ENCODE results near the gene ZNF423. TPM values are rescaled to one million over a fixed set of nuclear protein-coding genes. Genes with fewer than 3 reads are reported as not detected.

The ZNF423 gene
- total and polyA plus RNA-seq, 2 of the 13 experiments (the other 11 are each of a cell fraction or from before 2014, with no cell fraction given): 0.07 to 0.31 TPM

- intact Hi-C loops (cut with micrococcal nuclease; ENCODE audit: unreplicated experiment): no loop called here
- Histone ChIP-seq H3K4me1 (ENCODE audit: insufficient read depth, low read length) (no peaks in the 10 kb centered on the region), H3K9ac (ENCODE audit: insufficient read depth, low read depth, low read length) (no peak overlapping the region), H3K9me3 (ENCODE audit: low read length) (no peaks in the 10 kb centered on the region), H2AFZ (ENCODE audit: low read length) (no peak overlapping the region), H3K27me3 (ENCODE audit: control insufficient read depth in 1 of 2, insufficient read depth in 2 of 2, low read length in 2 of 2) (peaks cover 0 to 11% of the 10 kb centered on the region in 2 experiments; a peak in 1 of 5 replicates), H3K36me3 (replicated peaks in 1 of 2; ENCODE audit: control insufficient read depth in 1 of 2, insufficient read depth in 2 of 2, low read length in 2 of 2) (no peaks in the 10 kb centered on the region), H3K4me2 (ENCODE audit: low read depth, low read length) (no peak overlapping the region), H4K20me1 (ENCODE audit: insufficient read depth, low read length) (no peaks in the 10 kb centered on the region), H3K27ac (ENCODE audit: extremely low read length, insufficient read depth, low read length) (no peak overlapping the region), H3K79me2 (ENCODE audit: insufficient read depth, low read length) (no peaks in the 10 kb centered on the region), H3K4me3 (replicated peaks in 1 of 3; ENCODE audit: insufficient read depth in 1 of 3, low read depth in 2 of 3, low read length in 3 of 3) (no peak overlapping the region)
- BruUV-seq (replicated peaks): no TSS peak
- TF ChIP-seq ZNF143 (CRISPR knock-in tag; IDR thresholded peaks at IDR 0.05): no peak
- TF ChIP-seq KDM3A (CRISPR knock-in tag; IDR thresholded peaks at IDR 0.05; ENCODE audit: low read depth): no peak
- TF ChIP-seq ZBTB7B (CRISPR knock-in tag; IDR thresholded peaks at IDR 0.05): no peak
- TF ChIP-seq RORA (CRISPR knock-in tag; IDR thresholded peaks at IDR 0.05): no peak
- TF ChIP-seq NAIF1 (CRISPR knock-in tag; IDR thresholded peaks at IDR 0.05; ENCODE audit: borderline replicate concordance): no peak
- TF ChIP-seq, protein P1, sequence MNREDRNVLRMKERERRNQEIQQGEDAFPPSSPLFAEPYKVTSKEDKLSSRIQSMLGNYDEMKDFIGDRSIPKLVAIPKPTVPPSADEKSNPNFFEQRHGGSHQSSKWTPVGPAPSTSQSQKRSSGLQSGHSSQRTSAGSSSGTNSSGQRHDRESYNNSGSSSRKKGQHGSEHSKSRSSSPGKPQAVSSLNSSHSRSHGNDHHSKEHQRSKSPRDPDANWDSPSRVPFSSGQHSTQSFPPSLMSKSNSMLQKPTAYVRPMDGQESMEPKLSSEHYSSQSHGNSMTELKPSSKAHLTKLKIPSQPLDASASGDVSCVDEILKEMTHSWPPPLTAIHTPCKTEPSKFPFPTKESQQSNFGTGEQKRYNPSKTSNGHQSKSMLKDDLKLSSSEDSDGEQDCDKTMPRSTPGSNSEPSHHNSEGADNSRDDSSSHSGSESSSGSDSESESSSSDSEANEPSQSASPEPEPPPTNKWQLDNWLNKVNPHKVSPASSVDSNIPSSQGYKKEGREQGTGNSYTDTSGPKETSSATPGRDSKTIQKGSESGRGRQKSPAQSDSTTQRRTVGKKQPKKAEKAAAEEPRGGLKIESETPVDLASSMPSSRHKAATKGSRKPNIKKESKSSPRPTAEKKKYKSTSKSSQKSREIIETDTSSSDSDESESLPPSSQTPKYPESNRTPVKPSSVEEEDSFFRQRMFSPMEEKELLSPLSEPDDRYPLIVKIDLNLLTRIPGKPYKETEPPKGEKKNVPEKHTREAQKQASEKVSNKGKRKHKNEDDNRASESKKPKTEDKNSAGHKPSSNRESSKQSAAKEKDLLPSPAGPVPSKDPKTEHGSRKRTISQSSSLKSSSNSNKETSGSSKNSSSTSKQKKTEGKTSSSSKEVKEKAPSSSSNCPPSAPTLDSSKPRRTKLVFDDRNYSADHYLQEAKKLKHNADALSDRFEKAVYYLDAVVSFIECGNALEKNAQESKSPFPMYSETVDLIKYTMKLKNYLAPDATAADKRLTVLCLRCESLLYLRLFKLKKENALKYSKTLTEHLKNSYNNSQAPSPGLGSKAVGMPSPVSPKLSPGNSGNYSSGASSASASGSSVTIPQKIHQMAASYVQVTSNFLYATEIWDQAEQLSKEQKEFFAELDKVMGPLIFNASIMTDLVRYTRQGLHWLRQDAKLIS (CRISPR knock-in tag; IDR thresholded peaks at IDR 0.05): no peak
- no peak for TF ChIP-seq ATF7-NPFF (CRISPR knock-in tag; IDR thresholded peaks at IDR 0.05; ENCODE audit: low read depth)
- TF ChIP-seq HHEX (CRISPR knock-in tag; IDR thresholded peaks at IDR 0.05): no peak
- TF ChIP-seq DRAP1 (CRISPR knock-in tag; IDR thresholded peaks at IDR 0.05): no peak
- TF ChIP-seq TFE3 (CRISPR knock-in tag; IDR thresholded peaks at IDR 0.05): no peak
- no peak for TF ChIP-seq PCBP2 (optimal IDR thresholded peaks at IDR 0.05; ENCODE audit: low read depth, low read length, poor library complexity, severe bottlenecking)
- no peak for TF ChIP-seq EZH2 (conservative IDR thresholded peaks at IDR 0.05; ENCODE audit: low read depth, low read length)
- TF ChIP-seq, protein P2, sequence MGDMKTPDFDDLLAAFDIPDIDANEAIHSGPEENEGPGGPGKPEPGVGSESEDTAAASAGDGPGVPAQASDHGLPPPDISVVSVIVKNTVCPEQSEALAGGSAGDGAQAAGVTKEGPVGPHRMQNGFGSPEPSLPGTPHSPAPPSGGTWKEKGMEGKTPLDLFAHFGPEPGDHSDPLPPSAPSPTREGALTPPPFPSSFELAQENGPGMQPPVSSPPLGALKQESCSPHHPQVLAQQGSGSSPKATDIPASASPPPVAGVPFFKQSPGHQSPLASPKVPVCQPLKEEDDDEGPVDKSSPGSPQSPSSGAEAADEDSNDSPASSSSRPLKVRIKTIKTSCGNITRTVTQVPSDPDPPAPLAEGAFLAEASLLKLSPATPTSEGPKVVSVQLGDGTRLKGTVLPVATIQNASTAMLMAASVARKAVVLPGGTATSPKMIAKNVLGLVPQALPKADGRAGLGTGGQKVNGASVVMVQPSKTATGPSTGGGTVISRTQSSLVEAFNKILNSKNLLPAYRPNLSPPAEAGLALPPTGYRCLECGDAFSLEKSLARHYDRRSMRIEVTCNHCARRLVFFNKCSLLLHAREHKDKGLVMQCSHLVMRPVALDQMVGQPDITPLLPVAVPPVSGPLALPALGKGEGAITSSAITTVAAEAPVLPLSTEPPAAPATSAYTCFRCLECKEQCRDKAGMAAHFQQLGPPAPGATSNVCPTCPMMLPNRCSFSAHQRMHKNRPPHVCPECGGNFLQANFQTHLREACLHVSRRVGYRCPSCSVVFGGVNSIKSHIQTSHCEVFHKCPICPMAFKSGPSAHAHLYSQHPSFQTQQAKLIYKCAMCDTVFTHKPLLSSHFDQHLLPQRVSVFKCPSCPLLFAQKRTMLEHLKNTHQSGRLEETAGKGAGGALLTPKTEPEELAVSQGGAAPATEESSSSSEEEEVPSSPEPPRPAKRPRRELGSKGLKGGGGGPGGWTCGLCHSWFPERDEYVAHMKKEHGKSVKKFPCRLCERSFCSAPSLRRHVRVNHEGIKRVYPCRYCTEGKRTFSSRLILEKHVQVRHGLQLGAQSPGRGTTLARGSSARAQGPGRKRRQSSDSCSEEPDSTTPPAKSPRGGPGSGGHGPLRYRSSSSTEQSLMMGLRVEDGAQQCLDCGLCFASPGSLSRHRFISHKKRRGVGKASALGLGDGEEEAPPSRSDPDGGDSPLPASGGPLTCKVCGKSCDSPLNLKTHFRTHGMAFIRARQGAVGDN (CRISPR knock-in tag; IDR thresholded peaks at IDR 0.05): no peak
- ATAC-seq (no peak), FAIRE-seq (no peak), DNase-seq (ENCODE audit: low spot score) (no peak)
- in situ Hi-C loops (cut with HindIII; ENCODE audit: extremely low pct_ligation_motif_present, low pct_unique_long_range_greater_than_20kb): no loop called here
- 29% methylated on average over 10 of the region's 21 CpGs for WGBS (ENCODE audit: low lambda C conversion rate)
- POLR2A ChIA-PET: no interaction called here
- CTCF ChIA-PET (ENCODE audit: low intra/inter-chr PET ratio, low total read pairs): no interaction called here
These were observed 367.0 kb downstream of the ZNF423 start for GRCh38 chr16:49488740-49489525.

All from HepG2 (cell line).